Mammary epithelial cell (primary cell): ENCODE results near the gene EIF2S3.

Experiments
- CTCF ChIP-seq, 2 donors: IDR thresholded peaks in 1 of 2; conservative IDR thresholded peaks in 1 of 2; 2 replicates each; pipeline ENCODE4 v1.5.1; 2011 to 2012; ENCODE audit warnings: inconsistent platforms in 2 of 2, low read length in 2 of 2, mild to moderate bottlenecking in 2 of 2, control low read depth in 1 of 2, low read depth in 1 of 2; ENCODE audit not compliant: insufficient read depth in 1 of 2; ENCODE audit errors: extremely low read depth in 1 of 2
- EZH2 ChIP-seq: IDR thresholded peaks from 2 replicates; pipeline ENCODE4 v1.6.1; 2012; ENCODE audit warnings: low read length, inconsistent platforms, borderline replicate concordance

- TF ChIP-seq CTCF (conservative IDR thresholded peaks at IDR 0.05 in 1 of 2, IDR thresholded peaks at IDR 0.05 in 1 of 2; ENCODE audit: extremely low read depth in 1 of 2, insufficient read depth in 1 of 2, low read depth in 1 of 2, low read length in 2 of 2) (no peak), EZH2 (no peak)
Measured at GRCh38 chrX:24055043-24055356, 244 bp downstream of the EIF2S3 start.
